Fibroblast of lung (primary cell): ENCODE results near the gene SPIN1. TPM values are rescaled to one million over a fixed set of nuclear protein-coding genes. Genes with fewer than 3 reads are reported as not detected.

Experiments
- DNase-seq, 2 donors: peaks; one replicate each; pipeline versions ENCODE4 v3.0.0 to v3.0.0-alpha.2; 2010; ENCODE audit warnings: low read depth in 2 of 2
- H2AFZ ChIP-seq: 2 replicates; pipeline ENCODE4 v1.5.1; 2012; ENCODE audit warnings: low read length, control low read depth, inconsistent platforms
- H3K27ac ChIP-seq: 2 replicates; pipeline ENCODE4 v1.5.1; 2011; ENCODE audit warnings: low read length, control low read depth; ENCODE audit not compliant: insufficient read depth
- H3K27me3 ChIP-seq: 2 replicates; pipeline ENCODE4 v1.5.1; 2011; ENCODE audit warnings: mild to moderate bottlenecking, low read length; ENCODE audit not compliant: control insufficient read depth, insufficient read depth
- H3K36me3 ChIP-seq: 2 replicates; pipeline ENCODE4 v1.5.1; 2011; ENCODE audit warnings: low read length; ENCODE audit not compliant: control insufficient read depth, insufficient read depth
- H3K4me1 ChIP-seq: 2 replicates; pipeline ENCODE4 v1.5.1; 2011; ENCODE audit warnings: low read length; ENCODE audit not compliant: control insufficient read depth, insufficient read depth; ENCODE audit errors: extremely low read depth
- H3K4me2 ChIP-seq: 2 replicates; pipeline ENCODE4 v1.5.1; 2011; ENCODE audit warnings: low read length, control low read depth; ENCODE audit not compliant: insufficient read depth; ENCODE audit errors: extremely low read depth
- H3K4me3 ChIP-seq, 4 experiments: fragments of 200-600 bp in 1 of 4; sonication (generic) in 1 of 4; replicated peaks in 1 of 4; 2 replicates each; pipeline ENCODE4 v1.5.1; 2011 to 2016; ENCODE audit warnings: low read length in 4 of 4, low read depth in 3 of 4, mild to moderate bottlenecking in 3 of 4, control low read depth in 2 of 4, inconsistent platforms in 1 of 4, mixed read lengths in 1 of 4; ENCODE audit not compliant: insufficient read depth in 1 of 4; ENCODE audit errors: control extremely low read depth in 1 of 4
- H3K79me2 ChIP-seq: 2 replicates; pipeline ENCODE4 v1.5.1; 2012; ENCODE audit warnings: mild to moderate bottlenecking, low read length, inconsistent platforms; ENCODE audit not compliant: control insufficient read depth, insufficient read depth
- H3K9ac ChIP-seq: 2 replicates; pipeline ENCODE4 v1.5.1; 2011; ENCODE audit warnings: mild to moderate bottlenecking, low read length, control low read depth; ENCODE audit not compliant: insufficient read depth
- H3K9me3 ChIP-seq: 2 replicates; pipeline ENCODE4 v1.5.1; 2012; ENCODE audit warnings: low read depth, low read length; ENCODE audit not compliant: control insufficient read depth, insufficient read depth
- H4K20me1 ChIP-seq: 2 replicates; pipeline ENCODE4 v1.5.1; 2011; ENCODE audit warnings: low read length; ENCODE audit not compliant: control insufficient read depth, insufficient read depth; ENCODE audit errors: extremely low read depth
- CTCF ChIP-seq, 2 donors: IDR thresholded peaks in 1 of 2; conservative IDR thresholded peaks in 1 of 2; 1 replicate in 1 of 2; 2 replicates in 1 of 2; pipeline ENCODE4 v1.5.1; 2011 to 2012; ENCODE audit warnings: low read length in 2 of 2, control low read depth in 1 of 2, inconsistent platforms in 1 of 2, low read depth in 1 of 2, mild to moderate bottlenecking in 1 of 2
- EZH2 ChIP-seq: IDR thresholded peaks from 2 replicates; pipeline ENCODE4 v1.5.1; 2012; ENCODE audit warnings: low read length, control low read depth, mild to moderate bottlenecking; ENCODE audit errors: missing control alignments
- polyA plus RNA-seq, 2 donors: library from polyadenylated mRNA; depleted of rRNA in 1 of 2; stranded (reverse) in 1 of 2; unstranded in 1 of 2; fragments of >200 nt; gene quantifications; 2 replicates each; pipeline ENCODE4 v1.2.1, GENCODE V29; 2011 to 2012; ENCODE audit warnings: missing spikeins in 1 of 2
- total RNA-seq: library from RNA; depleted of rRNA; stranded (reverse); fragments of >200 nt; gene quantifications from 2 replicates; pipeline ENCODE4 v1.2.1, GENCODE V29; 2014

The SPIN1 gene
- total and polyA plus RNA-seq, 2 donors (not counting 1 experiment from before 2014, with no cell fraction given): 96.9 to 121 TPM

DNA sequence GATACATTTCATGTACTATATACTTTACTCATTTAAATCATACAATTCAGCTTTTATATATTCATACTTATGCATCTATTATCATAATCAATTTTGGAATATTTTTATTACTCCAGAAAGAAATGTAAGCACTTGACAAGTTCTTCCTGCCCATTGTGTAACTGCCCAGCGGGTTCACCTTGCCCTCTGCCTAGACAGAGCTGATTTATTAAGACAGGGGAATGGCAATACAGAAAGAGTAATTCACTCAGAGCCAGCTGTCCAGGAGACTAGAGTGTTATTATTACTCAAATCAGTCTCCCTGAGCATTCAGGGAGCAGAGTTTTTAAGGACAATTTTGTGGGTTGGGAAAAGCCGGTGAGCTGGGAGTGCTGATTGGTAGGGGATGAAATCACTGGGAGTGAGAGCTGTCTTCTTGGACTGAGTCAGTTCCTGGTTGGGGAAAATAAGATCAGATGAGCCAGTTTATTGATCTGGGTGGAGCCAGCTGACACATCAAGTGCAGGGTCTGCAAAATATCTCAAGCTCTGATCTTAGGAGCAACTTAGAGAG lies 16.1 kb upstream of the SPIN1 start:
- Histone ChIP-seq H3K4me2 (no peak overlapping the region), H3K27me3 (no peaks in the 10 kb centered on the region), H2AFZ (no peak overlapping the region), H3K9me3 (no peaks in the 10 kb centered on the region), H3K4me1 (no peaks in the 10 kb centered on the region), H3K9ac (no peak overlapping the region), H3K27ac (no peak overlapping the region), H3K79me2 (no peaks in the 10 kb centered on the region), H4K20me1 (no peaks in the 10 kb centered on the region), H3K36me3 (no peaks in the 10 kb centered on the region), H3K4me3 (no peak overlapping the region)
- DNase-seq: no peak
- TF ChIP-seq EZH2 (no peak), CTCF (conservative IDR thresholded peaks at IDR 0.05 in 1 of 2, IDR thresholded peaks at IDR 0.05 in 1 of 2; ENCODE audit: low read depth in 1 of 2, low read length in 2 of 2) (no peak)

GRCh38 chr9:88373045-88373444 lies 15.2 kb upstream of the SPIN1 start:
- H4K20me1 ChIP-seq: no peaks in the 10 kb centered on the region
- H3K9me3 ChIP-seq: no peaks in the 10 kb centered on the region
- TF ChIP-seq EZH2 (no peak), CTCF (conservative IDR thresholded peaks at IDR 0.05 in 1 of 2, IDR thresholded peaks at IDR 0.05 in 1 of 2; ENCODE audit: low read depth in 1 of 2, low read length in 2 of 2) (no peak)
- H3K27ac ChIP-seq: no peak overlapping the region
- no peaks in the 10 kb centered on the region for H3K4me1 ChIP-seq
- no peaks in the 10 kb centered on the region for H3K27me3 ChIP-seq
- no peak for DNase-seq
- no peak overlapping the region for H2AFZ ChIP-seq
- no peaks in the 10 kb centered on the region for H3K79me2 ChIP-seq
- H3K4me2 ChIP-seq: no peak overlapping the region
- H3K36me3 ChIP-seq: no peaks in the 10 kb centered on the region
- no peak overlapping the region for H3K9ac ChIP-seq
- no peak overlapping the region for H3K4me3 ChIP-seq

DNA sequence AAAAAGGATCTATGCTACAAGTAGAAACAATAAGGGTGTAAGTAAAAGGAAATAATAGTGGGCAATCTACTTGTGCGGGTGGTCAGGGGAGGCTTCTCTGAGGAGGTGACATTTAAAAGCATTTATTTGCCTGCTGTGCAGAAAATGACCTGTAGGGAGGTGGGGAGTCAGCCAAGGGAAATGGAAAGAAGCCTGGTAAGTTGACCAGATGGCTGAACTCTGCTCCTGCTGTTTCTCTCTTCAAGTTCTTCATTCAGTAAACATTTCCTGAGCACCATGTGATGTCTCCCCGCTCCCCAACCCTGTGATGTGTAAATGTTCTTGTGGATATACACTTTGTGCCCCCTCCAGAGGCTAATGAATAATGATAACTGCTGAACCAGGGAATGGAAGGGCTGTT lies 9.9 kb upstream of the SPIN1 start:
- Histone ChIP-seq H3K4me1 (no peaks in the 10 kb centered on the region), H3K4me3 (no peak overlapping the region), H3K27me3 (no peaks in the 10 kb centered on the region), H3K27ac (no peak overlapping the region), H3K9me3 (no peaks in the 10 kb centered on the region), H3K36me3 (no peaks in the 10 kb centered on the region), H2AFZ (no peak overlapping the region), H3K4me2 (no peak overlapping the region), H3K79me2 (no peaks in the 10 kb centered on the region), H4K20me1 (no peaks in the 10 kb centered on the region), H3K9ac (no peak overlapping the region)
- peak in 1 of 2 donors; percentile 52 for DNase-seq
- no peak for TF ChIP-seq EZH2
- peak in 1 of 2 donors; percentile 28 for TF ChIP-seq CTCF (conservative IDR thresholded peaks at IDR 0.05 in 1 of 2, IDR thresholded peaks at IDR 0.05 in 1 of 2; ENCODE audit: low read depth in 1 of 2, low read length in 2 of 2)
